NCI-H2196 treated with DMSO at 0.1 percent for 48 hours (cell line): ENCODE results near the gene OTOG.
"Not testable (repeated sequence)": the region's sequence is repeated elsewhere in the genome, so short reads cannot be mapped to it uniquely, and the experiment has no call there.

Experiments
- DNase-seq: peaks from one replicate; lab custom pipeline; 2025; ENCODE audit not compliant: unreplicated experiment; lab: John Stamatoyannopoulos, UW

Gene OTOG

GRCh38 chr11:17622711-17623110 lies 75.7 kb downstream of the OTOG start:
- DNase-seq: not testable (repeated sequence)

- DNase-seq: no peak
Observed at GRCh38 chr11:17629113-17629512, 82.1 kb downstream of the OTOG start.

GRCh38 chr11:17630936-17631335 lies 83.9 kb downstream of the OTOG start:
- DNase-seq: no peak

GRCh38 chr11:17631702-17632365 lies 84.8 kb downstream of the OTOG start:
- DNase-seq: no peak

- no peak for DNase-seq
Observed at GRCh38 chr11:17633279-17633986, 86.4 kb downstream of the OTOG start.

- no peak for DNase-seq
Observed at GRCh38 chr11:17633987-17634775, 87.1 kb downstream of the OTOG start.

- no peak for DNase-seq
Observed at GRCh38 chr11:17634776-17635550, 87.9 kb downstream of the OTOG start.

- DNase-seq: no peak
Observed at GRCh38 chr11:17635551-17635938, 88.5 kb downstream of the OTOG start.

- no peak for DNase-seq
Observed at GRCh38 chr11:17636721-17637120, 89.7 kb downstream of the OTOG start.

GRCh38 chr11:17637901-17638300 lies 90.8 kb downstream of the OTOG start:
- no peak for DNase-seq

GRCh38 chr11:17638311-17638710 lies 91.3 kb downstream of the OTOG start:
- DNase-seq: no peak

GRCh38 chr11:17639091-17639490 lies 92.0 kb downstream of the OTOG start:
- DNase-seq: no peak

- no peak for DNase-seq
Observed at GRCh38 chr11:17639781-17640180, 92.7 kb downstream of the OTOG start.

- no peak for DNase-seq
Observed at GRCh38 chr11:17640493-17641164, 93.6 kb downstream of the OTOG start.

- DNase-seq: no peak
Observed at GRCh38 chr11:17641792-17642350, 94.8 kb downstream of the OTOG start.

GRCh38 chr11:17642370-17642769 lies 95.3 kb downstream of the OTOG start:
- no peak for DNase-seq

GRCh38 chr11:17642980-17643379 lies 95.9 kb downstream of the OTOG start:
- no peak for DNase-seq

GRCh38 chr11:17643506-17644405 lies 96.7 kb downstream of the OTOG start:
- DNase-seq: no peak
